Epithelial cell of proximal tubule (primary cell): ENCODE data around the gene ULK4. TPM values are rescaled to one million over a fixed set of nuclear protein-coding genes. Genes with fewer than 3 reads are reported as not detected.
"Not testable (repeated sequence)": the region's sequence is repeated elsewhere in the genome, so short reads cannot be mapped to it uniquely, and the experiment has no call there.

Experiments used
- DNase-seq: peaks from one replicate; pipeline ENCODE4 v3.0.0-alpha.2; 2011; ENCODE audit warnings: low read depth
- H3K4me3 ChIP-seq: 2 replicates; pipeline ENCODE4 v1.5.1; 2011; ENCODE audit warnings: low read depth, mild to moderate bottlenecking, low read length
- CTCF ChIP-seq: conservative IDR thresholded peaks from 2 replicates; pipeline ENCODE4 v1.5.1; 2012; ENCODE audit warnings: low read depth, mild to moderate bottlenecking, low read length
- total RNA-seq: library from RNA; depleted of rRNA; stranded (reverse); fragments of >200 nt; gene quantifications from 2 replicates; pipeline ENCODE4 v1.2.3, GENCODE V29; 2015

The ULK4 gene
- total RNA-seq, 1 donor from 2014 or later, result 2.2 TPM

GRCh38 chr3:41697702-41698101 is 264.2 kb downstream of the ULK4 start:
- no peak for DNase-seq
- no peak for TF ChIP-seq CTCF
- H3K4me3 ChIP-seq, result no peak overlapping the region

GRCh38 chr3:41695806-41696205 is 266.1 kb downstream of the ULK4 start:
- peak; percentile 45 for TF ChIP-seq CTCF
- not testable (repeated sequence) for DNase-seq, H3K4me3 ChIP-seq

- no peak for DNase-seq
- H3K4me3 ChIP-seq, result no peak overlapping the region
- no peak for TF ChIP-seq CTCF
These were observed 268.1 kb downstream of the ULK4 start for GRCh38 chr3:41693799-41694198.

GRCh38 chr3:41690766-41691563 is 270.9 kb downstream of the ULK4 start:
- DNase-seq, result no peak
- no peak overlapping the region for H3K4me3 ChIP-seq
- TF ChIP-seq CTCF, result no peak

GRCh38 chr3:41688595-41689380 is 273.1 kb downstream of the ULK4 start:
- no peak for DNase-seq
- no peak overlapping the region for H3K4me3 ChIP-seq
- no peak for TF ChIP-seq CTCF

GRCh38 chr3:41684797-41685735 is 276.8 kb downstream of the ULK4 start:
- no peak overlapping the region for H3K4me3 ChIP-seq
- DNase-seq, result peak; percentile 99
- peak; percentile 43 for TF ChIP-seq CTCF
